K562 (cell line): ENCODE results near the gene ERAP2. TPM values are rescaled to one million over a fixed set of nuclear protein-coding genes. Genes with fewer than 3 reads are reported as not detected.

Experiments used
- ASH1L ChIP-seq: fragments of 450-650 bp; IDR thresholded peaks from 2 replicates; pipeline ENCODE4 v1.6.1; 2018; ENCODE audit warnings: borderline replicate concordance, mild to moderate bottlenecking, low read depth; ENCODE audit not compliant: partially characterized antibody
- ETV1 ChIP-seq: fragments of 450-650 bp; conservative IDR thresholded peaks from 2 replicates; pipeline ENCODE4 v1.6.1; 2016; ENCODE audit warnings: missing genetic modification characterization, control low read depth, low read depth, missing compliant biosample characterization
- FOXP1 ChIP-seq: sonication (generic); formaldehyde crosslinking; IDR thresholded peaks from 2 replicates; pipeline ENCODE4 v1.8.0; 2022; ENCODE audit warnings: mild to moderate bottlenecking, missing genetic modification reagents
- JUND ChIP-seq, 2 experiments: IDR thresholded peaks; 2 replicates in 1 of 2; 3 replicates in 1 of 2; pipeline ENCODE4 v1.6.1; 2011; ENCODE audit warnings: borderline replicate concordance in 2 of 2, low read depth in 2 of 2, low read length in 2 of 2, improper control_type of control experiment in 1 of 2, missing biosample characterization in 1 of 2, missing genetic modification characterization in 1 of 2, missing genetic modification reagents in 1 of 2
- KDM2B ChIP-seq: fragments of 250-450 bp; sonication (Bioruptor Pico); IDR thresholded peaks from 2 replicates; pipeline ENCODE4 v1.8.0; 2021; ENCODE audit warnings: mild to moderate bottlenecking, moderate library complexity
- NRF1 ChIP-seq, 2 experiments: fragments of 450-650 bp; IDR thresholded peaks in 1 of 2; conservative IDR thresholded peaks in 1 of 2; 2 replicates each; pipeline ENCODE4 v1.6.1; 2014; ENCODE audit warnings: mild to moderate bottlenecking in 2 of 2
- PCBP1 ChIP-seq: fragments of 200-400 bp; formaldehyde crosslinking; IDR thresholded peaks from 2 replicates; pipeline ENCODE4 v1.6.1; 2018; ENCODE audit warnings: mild to moderate bottlenecking, low read depth, low read length; ENCODE audit not compliant: poor library complexity, severe bottlenecking
- POLR2A ChIP-seq: fragments of 450-650 bp; conservative IDR thresholded peaks from 2 replicates; pipeline ENCODE4 v1.6.1; 2016
- RBM25 ChIP-seq: fragments of 200-400 bp; formaldehyde crosslinking; IDR thresholded peaks from 2 replicates; pipeline ENCODE4 v1.6.1; 2018; ENCODE audit warnings: low read length, low read depth, moderate library complexity; ENCODE audit not compliant: severe bottlenecking
- SMAD4 ChIP-seq: fragments of 250-450 bp; sonication (Bioruptor Pico); conservative IDR thresholded peaks from 2 replicates; pipeline ENCODE4 v1.8.0; 2021; ENCODE audit warnings: inconsistent platforms, mild to moderate bottlenecking, moderate library complexity
- SP2 ChIP-seq: IDR thresholded peaks from 2 replicates; pipeline ENCODE4 v1.6.1; 2011; ENCODE audit warnings: mild to moderate bottlenecking, low read depth, low read length, moderate library complexity; ENCODE audit not compliant: poor library complexity, severe bottlenecking; ENCODE audit errors: extremely low read depth
- TAL1 ChIP-seq: fragments of 450-650 bp; IDR thresholded peaks from 2 replicates; pipeline ENCODE4 v1.6.1; 2016; ENCODE audit warnings: mild to moderate bottlenecking
- ZBTB9 ChIP-seq: fragments of 450-650 bp; formaldehyde crosslinking; IDR thresholded peaks from 2 replicates; pipeline ENCODE4 v1.4.0; 2020; ENCODE audit warnings: mild to moderate bottlenecking, moderate library complexity
- ZKSCAN1 ChIP-seq: fragments of 150-350 bp; IDR thresholded peaks from 2 replicates; pipeline ENCODE4 v1.6.1; 2016; ENCODE audit warnings: low read depth, low read length
- ZNF12 ChIP-seq: sonication (generic); formaldehyde crosslinking; IDR thresholded peaks from 2 replicates; pipeline ENCODE4 v1.4.0; 2020; ENCODE audit warnings: mild to moderate bottlenecking, missing genetic modification reagents
- polyA plus RNA-seq, 8 experiments: library from polyadenylated mRNA; depleted of rRNA in 4 of 8; stranded (reverse) in 5 of 8; unstranded in 3 of 8; fragments of >200 nt; fragmentation: Nextera tagmentation in 2 of 8; fragmentation: Illumina TruSeq in 1 of 8; extraction: Ambion mirVana in 2 of 8; extraction: Trizol in 1 of 8; gene quantifications; 2 replicates each; pipeline versions ENCODE4 v1.2.1 to v1.2.3, GENCODE V29; 2011 to 2014; ENCODE audit warnings: inconsistent platforms in 1 of 8, missing spikeins in 1 of 8
- total RNA-seq, 7 experiments: library from RNA; depleted of rRNA in 6 of 7; stranded (reverse); fragments of >200 nt in 6 of 7; fragmentation: Illumina TruSeq in 2 of 7; extraction: Trizol in 2 of 7; gene quantifications; 2 replicates each; pipeline versions ENCODE4 v1.2.1 to v1.2.3, GENCODE V29; 2011 to 2021; ENCODE audit warnings: low replicate concordance in 1 of 7
- TF ChIP-seq, protein P1 (sequence below): sonication (generic); formaldehyde crosslinking; IDR thresholded peaks from 2 replicates; pipeline ENCODE4 v1.8.0; 2023; ENCODE audit warnings: missing genetic modification reagents, mild to moderate bottlenecking, borderline replicate concordance
- TF ChIP-seq, protein P2 (sequence below): sonication (generic); formaldehyde crosslinking; IDR thresholded peaks from 2 replicates; pipeline ENCODE4 v1.8.1; 2023; ENCODE audit warnings: mild to moderate bottlenecking, missing genetic modification reagents

Gene ERAP2
- total and polyA plus RNA-seq, 9 of the 15 experiments (the other 6 are each of a cell fraction or from before 2014, with no cell fraction given) = 0.93 to 4.0 (median 2.1) TPM

- TF ChIP-seq, protein P1, sequence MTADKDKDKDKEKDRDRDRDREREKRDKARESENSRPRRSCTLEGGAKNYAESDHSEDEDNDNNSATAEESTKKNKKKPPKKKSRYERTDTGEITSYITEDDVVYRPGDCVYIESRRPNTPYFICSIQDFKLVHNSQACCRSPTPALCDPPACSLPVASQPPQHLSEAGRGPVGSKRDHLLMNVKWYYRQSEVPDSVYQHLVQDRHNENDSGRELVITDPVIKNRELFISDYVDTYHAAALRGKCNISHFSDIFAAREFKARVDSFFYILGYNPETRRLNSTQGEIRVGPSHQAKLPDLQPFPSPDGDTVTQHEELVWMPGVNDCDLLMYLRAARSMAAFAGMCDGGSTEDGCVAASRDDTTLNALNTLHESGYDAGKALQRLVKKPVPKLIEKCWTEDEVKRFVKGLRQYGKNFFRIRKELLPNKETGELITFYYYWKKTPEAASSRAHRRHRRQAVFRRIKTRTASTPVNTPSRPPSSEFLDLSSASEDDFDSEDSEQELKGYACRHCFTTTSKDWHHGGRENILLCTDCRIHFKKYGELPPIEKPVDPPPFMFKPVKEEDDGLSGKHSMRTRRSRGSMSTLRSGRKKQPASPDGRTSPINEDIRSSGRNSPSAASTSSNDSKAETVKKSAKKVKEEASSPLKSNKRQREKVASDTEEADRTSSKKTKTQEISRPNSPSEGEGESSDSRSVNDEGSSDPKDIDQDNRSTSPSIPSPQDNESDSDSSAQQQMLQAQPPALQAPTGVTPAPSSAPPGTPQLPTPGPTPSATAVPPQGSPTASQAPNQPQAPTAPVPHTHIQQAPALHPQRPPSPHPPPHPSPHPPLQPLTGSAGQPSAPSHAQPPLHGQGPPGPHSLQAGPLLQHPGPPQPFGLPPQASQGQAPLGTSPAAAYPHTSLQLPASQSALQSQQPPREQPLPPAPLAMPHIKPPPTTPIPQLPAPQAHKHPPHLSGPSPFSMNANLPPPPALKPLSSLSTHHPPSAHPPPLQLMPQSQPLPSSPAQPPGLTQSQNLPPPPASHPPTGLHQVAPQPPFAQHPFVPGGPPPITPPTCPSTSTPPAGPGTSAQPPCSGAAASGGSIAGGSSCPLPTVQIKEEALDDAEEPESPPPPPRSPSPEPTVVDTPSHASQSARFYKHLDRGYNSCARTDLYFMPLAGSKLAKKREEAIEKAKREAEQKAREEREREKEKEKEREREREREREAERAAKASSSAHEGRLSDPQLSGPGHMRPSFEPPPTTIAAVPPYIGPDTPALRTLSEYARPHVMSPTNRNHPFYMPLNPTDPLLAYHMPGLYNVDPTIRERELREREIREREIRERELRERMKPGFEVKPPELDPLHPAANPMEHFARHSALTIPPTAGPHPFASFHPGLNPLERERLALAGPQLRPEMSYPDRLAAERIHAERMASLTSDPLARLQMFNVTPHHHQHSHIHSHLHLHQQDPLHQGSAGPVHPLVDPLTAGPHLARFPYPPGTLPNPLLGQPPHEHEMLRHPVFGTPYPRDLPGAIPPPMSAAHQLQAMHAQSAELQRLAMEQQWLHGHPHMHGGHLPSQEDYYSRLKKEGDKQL (CRISPR knock-in tag) = no peak
- TF ChIP-seq SMAD4 (CRISPR knock-in tag) (peak; percentile 52), JUND (IDR thresholded peaks at IDR 0.05; ENCODE audit: borderline replicate concordance, low read depth, low read length) (peak; percentile 69), JUND (tag; IDR thresholded peaks at IDR 0.05; ENCODE audit: borderline replicate concordance, low read depth, low read length) (no peak; the same call in 2 of the 3 replicates), PCBP1 (peak; percentile 95), KDM2B (CRISPR knock-in tag) (0 out of 2 replicates have a peak, but pooled peaks have one; percentile 83), ZKSCAN1 (no peak), RBM25 (no peak), ZNF12 (CRISPR knock-in tag) (peak; percentile 65; the same call in 1 of the 2 replicates), POLR2A (peak; percentile 50), TAL1 (no peak), SP2 (no peak), ZBTB9 (CRISPR knock-in tag) (peak; percentile 19; the same call in 1 of the 2 replicates), ETV1 (peak; percentile 59), ASH1L (no peak), NRF1 (conservative IDR thresholded peaks at IDR 0.05 in 1 of 2, IDR thresholded peaks at IDR 0.05 in 1 of 2) (peak; percentile 87 to 89), FOXP1 (CRISPR knock-in tag) (no peak)
- TF ChIP-seq, protein P2, sequence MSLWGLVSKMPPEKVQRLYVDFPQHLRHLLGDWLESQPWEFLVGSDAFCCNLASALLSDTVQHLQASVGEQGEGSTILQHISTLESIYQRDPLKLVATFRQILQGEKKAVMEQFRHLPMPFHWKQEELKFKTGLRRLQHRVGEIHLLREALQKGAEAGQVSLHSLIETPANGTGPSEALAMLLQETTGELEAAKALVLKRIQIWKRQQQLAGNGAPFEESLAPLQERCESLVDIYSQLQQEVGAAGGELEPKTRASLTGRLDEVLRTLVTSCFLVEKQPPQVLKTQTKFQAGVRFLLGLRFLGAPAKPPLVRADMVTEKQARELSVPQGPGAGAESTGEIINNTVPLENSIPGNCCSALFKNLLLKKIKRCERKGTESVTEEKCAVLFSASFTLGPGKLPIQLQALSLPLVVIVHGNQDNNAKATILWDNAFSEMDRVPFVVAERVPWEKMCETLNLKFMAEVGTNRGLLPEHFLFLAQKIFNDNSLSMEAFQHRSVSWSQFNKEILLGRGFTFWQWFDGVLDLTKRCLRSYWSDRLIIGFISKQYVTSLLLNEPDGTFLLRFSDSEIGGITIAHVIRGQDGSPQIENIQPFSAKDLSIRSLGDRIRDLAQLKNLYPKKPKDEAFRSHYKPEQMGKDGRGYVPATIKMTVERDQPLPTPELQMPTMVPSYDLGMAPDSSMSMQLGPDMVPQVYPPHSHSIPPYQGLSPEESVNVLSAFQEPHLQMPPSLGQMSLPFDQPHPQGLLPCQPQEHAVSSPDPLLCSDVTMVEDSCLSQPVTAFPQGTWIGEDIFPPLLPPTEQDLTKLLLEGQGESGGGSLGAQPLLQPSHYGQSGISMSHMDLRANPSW (CRISPR knock-in tag) = no peak
Measured at GRCh38 chr5:96935559-96936430, 59.5 kb downstream of the ERAP2 start, which contains the start of gene LNPEP (continued).
